D341Med (cell line): ENCODE data around the gene EXOC4.

Experiments used
- DNase-seq: peaks from one replicate; pipeline ENCODE4 v3.0.0; 2012; ENCODE audit warnings: low spot score

Gene EXOC4

DNA sequence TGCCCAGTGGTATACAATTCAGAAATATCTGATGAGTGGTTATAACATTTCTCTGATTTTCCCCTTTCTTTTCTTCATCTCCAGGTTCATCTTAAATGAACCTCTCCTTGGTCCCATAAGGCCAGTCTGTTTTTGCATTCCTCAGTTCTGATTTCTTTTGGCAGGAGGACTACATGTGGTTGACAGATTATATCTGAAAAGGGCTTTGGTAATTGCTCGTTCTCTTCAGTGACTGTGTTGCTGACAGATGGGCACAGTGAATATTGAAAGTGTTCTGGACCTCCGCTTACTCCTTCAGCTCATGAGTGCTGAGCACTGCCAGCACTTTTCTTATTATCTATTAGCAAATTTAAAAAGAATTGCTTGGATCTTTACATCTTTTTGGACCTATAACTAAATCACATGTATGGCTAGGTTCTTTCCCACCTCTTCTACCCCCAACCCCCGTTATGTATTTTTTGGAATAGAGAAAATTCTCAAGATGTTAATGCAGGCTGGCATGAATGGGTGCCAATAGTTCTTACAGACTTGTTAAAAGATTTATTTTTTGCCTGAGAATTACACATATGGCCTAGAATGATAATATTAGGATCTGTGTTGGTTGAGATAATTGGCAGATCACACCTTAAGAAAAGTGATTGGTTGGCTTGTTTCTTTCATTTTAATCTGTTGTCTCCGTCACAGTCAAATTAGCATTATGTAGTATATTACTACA lies 323.0 kb downstream of the EXOC4 start:
- DNase-seq = peak; percentile 30

DNA sequence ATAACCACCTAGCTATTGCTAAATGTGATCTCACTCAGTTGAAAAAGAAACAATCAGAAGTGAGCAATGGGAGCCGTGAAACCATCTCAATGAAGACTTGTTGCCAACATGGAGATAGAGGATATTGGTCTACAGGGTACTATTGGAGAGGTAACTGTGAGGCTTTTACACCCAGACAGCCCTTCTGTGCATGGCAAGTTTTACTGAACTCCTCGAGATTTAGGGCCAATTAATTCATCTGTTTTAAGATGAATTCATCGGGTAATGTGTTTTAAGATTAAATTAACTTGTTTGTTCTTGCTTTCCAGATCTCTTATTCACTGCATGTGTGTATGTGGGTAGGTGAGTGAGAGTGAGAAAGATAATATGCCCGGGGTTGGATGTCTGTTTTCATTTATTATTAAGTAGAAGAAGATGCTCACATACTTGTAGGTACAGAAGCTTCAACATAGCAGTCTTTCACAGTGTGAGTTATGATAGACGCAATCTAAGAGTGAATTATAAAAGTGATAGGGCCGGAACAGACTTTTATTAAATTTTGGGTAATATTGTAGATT lies 323.8 kb downstream of the EXOC4 start:
- DNase-seq = no peak

DNA sequence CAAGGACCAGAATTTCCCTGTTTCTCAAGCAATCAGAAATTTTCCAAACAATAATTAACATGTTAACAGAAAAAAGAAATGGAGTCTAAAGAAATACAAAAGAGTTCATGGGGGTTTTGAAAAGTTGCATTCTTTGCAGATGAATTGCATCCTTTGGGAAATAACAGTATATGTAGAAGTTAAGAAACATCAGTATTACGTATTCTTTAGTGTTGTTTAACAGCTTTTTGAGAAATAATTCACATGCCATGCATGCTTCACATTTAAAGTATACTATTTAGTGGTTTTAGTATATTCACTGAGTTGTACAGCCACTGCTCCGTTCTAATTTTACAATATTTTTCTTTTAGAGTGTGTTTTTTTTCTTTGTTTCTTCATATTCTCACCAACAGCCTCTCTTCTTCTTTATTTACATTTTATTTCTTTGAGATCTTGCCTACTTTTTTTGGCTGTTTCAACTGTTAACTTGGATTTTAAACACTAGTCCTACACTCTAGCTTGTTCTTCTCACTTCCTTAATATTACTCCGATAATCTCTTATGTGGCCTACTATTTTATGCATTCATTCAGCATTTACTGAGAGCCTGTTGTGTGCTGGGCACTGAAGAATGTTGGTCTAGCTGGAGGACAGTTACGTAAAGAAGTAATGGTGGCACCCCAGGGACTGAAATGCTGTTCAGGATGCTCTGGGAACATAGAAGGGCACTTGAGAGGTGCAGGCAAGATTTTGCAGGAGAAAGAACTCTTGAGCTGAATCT lies 330.1 kb downstream of the EXOC4 start:
- DNase-seq = no peak

DNA sequence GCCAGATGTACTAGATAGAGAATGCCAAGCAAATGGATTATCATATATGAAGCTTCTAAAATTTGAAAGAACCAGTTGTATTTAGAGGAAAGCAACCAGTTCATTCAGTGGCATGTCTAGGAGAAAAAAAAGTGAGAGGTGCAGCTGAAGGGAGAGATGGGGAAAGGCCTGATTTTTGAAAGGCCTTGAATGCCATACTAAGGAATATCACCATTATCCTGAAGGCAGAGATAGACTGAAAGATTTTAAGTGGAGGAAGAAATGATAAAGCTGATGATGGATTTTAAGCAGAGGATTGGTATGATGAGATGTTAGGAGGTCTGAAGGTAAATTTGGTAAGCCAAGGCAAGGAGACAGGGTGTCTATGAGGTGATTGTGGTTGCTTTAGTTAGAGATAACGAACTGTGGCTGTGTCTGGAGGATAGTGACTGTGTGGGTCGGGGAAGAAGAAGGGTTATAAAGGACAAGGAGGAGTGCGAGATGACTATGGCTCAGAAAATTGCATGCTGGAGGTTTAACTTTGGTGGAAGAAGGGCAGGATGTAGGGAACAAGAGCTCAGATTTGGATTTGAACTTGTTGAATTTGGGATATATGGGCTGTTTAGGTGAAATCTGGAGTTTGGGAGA lies 330.8 kb downstream of the EXOC4 start:
- DNase-seq = no peak

DNA sequence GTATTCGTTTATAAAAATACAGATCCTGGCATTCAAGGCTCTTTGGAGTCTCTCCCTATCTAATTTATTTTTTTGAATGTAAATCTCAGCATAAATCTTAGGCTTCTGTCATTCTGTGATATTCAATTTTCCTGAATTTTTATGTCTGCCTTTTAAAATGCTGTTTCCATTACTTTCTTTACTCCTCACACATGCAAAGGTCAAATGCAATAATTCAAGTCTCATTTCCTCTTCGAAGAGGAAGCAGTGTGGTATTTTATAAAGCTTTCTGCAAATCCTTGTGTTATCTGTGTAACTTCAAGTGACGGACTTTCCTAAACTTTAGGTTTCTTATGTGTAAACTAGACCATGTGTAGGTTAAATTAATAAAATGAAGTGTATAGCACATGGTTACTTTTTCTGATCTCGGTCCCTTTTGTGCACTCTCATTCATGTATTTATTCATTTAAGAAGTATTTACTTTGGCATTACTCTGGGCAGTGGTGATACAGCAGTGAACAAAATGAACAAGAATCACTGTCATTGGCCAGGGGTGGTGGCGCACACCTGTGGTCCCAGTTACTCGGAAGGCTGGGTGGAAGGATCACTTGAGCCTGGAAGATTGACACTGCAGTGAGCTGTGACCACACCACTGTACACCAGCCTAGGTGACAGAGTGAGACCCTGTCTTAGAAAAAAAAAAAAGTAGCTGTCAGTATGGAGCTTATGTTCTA lies 332.2 kb downstream of the EXOC4 start:
- no peak for DNase-seq

DNA sequence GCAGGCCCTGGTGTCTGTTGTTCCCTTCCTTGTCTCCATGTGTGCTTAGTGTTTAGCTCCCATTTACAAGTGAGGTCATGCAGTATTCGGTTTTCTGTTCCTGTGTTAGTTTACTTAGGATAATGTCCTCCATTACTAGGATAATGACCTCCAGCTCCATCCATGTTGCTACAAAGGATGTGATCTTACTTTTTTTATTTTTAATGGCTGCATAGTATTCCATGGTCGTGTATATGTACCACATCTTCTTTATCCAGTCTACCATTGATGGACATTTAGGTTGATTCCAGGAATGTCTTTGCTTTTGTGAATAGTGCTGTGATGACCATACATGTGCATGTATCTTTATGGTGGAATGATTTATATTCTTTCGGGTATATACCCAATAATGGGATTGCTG lies 333.4 kb downstream of the EXOC4 start:
- no peak for DNase-seq

DNA sequence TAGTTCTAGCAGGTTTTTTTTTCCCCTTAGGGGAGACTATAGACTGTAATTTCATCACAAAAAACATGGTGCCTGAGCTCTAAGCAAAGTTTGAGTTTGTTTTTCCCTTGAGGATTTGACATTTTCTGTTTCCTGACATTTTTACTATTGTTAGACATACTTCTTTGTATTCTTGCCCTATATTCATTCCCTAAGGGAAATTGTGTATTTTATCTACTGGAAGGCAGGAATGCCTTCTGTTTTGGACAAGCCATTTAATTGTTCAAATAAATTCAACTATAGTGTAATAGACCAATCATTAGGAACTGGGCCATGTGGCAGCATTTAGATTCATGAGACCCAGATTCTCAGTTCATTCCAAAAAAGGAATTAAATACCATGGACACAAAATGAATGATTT lies 335.0 kb downstream of the EXOC4 start:
- DNase-seq = no peak

DNA sequence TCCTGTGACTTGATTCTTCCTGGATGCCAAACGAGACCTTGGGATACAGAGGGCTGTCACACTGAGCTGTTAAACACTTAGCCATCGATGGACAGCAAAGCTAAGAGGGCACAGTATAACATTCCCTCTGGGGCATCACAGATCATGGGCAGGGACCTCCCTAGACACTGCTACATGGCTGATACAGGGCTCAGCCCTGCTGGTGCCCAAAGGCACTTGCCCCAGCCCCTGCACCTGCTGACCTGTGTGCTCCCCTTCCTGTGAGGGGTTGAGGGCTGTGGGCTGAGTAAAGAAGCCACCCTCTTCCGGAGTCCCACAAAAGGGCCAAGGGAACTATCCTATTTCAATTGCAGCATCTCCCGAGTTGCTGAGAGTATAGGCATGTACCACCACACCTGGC lies 337.9 kb downstream of the EXOC4 start:
- DNase-seq = no peak

DNA sequence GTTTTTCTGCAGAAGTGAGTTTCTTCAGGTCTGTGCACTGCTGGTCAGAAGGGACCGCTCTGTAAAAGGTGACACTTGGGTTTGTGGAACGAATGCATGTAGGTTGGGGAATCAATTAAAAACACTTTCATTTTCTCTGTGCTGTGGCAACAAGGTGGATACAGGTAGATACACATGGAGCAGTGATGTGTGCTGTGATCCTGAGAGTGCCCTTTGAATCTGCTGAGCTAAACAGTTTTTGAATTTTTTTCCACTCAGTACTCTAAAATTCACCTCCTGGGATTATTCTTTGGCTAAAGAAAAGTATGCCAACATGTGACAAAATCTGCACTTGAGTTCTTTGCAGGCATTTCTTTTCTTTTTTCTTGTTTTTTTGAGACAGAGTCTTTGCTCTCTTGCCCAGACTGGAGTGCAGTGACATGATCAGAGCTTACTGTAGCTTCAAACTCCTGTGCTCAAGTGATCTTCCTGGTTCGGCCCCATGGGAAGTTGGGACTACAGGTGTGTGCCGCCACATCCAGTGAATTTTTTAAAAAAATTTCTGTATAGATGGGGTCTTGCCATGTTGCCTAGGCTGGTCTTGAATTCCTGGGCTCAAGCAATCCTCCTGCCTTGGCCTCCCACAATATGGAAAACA lies 338.9 kb downstream of the EXOC4 start:
- no peak for DNase-seq

DNA sequence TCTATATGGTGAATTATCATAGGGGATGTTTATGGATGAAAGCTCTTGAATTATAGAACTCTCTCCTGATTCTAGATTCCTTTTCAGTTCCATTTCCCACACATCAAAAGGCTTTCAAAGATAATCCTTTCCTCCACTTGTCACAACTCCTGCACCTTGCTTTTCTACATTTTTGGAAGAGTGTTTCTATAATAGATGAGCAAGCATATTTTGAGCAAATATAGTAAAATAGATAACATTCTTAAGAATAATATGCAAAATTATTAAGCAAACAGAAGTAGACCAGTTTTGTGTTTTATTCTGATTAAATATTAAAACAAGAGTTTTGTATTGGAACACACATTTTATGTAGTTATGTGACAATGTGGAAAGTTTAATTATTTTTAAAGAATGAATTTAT lies 340.7 kb downstream of the EXOC4 start:
- no peak for DNase-seq

DNA sequence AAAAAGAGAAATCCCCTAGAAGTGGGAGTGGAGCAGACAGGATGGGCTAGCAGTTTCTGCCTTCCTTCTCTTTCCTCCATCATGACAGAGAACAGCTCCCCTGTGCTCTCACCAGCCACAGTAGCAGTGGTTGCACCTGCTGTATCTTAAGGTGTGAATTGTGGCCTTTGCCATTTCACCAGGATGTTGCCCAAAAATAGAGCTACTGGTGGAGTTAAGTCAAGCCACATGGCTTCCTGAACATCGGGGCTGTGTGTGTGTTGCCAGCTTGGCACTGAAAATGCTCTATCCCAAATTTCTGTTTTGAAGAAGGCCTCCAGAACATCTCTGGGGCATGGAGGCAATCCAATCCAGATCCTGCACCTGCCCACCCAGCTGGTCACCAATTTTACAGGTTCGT lies 348.7 kb downstream of the EXOC4 start:
- DNase-seq = no peak

DNA sequence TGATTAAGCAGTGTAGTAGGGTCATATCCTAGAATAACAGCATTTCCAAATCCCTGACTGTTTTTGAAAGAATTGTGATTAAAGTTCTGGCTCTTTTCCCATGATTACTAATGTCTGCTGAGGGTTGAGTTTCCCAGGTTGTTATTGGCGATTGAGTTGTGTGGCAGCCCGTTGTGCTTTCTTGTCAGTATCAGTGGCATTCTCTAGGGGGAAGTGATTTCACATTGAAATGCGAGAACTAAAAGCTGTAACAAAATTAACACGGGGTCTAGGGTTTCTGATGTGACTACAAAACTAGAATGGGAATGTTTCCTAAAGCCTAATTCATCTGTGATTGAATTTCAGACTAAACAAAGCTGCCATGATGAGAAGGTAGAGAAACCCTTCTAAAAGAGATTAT lies 349.4 kb downstream of the EXOC4 start:
- no peak for DNase-seq

DNA sequence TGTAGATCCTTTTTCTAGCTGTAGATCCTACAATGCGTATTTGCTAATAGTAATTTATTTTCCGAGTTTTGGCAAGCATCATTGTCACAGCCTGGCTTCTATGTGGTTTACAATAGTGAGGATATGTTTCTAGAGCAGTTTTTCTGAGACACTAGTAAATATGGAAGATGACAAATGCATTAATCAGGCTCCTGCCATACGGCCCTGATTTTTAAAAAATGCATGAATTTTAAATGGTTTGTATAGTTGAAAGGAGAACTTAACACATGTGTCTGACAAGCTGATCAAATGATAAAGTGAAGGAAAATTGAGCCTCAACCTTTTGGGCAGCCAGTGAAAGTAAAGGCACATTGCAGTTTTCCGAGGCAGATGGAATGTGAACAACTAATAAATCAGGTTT lies 354.1 kb downstream of the EXOC4 start:
- DNase-seq = no peak

DNA sequence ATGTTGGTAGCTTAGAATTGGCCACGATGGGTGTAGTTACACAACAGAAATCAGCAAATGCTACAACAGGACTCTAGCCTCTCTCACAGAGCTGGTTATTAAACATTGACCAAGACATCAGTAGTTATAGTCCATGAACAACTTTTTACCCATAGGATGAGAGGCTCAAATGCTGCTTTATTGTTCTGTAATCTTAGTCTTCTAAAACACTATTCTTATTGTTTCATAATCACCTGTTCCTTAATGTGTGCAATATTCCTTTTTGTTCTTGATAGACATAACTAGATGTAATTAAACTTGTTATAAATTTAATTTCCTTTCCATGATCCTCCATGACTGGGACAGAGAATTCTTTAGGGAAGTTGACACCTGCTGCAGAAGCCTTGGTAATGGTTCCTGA lies 356.9 kb downstream of the EXOC4 start:
- no peak for DNase-seq

DNA sequence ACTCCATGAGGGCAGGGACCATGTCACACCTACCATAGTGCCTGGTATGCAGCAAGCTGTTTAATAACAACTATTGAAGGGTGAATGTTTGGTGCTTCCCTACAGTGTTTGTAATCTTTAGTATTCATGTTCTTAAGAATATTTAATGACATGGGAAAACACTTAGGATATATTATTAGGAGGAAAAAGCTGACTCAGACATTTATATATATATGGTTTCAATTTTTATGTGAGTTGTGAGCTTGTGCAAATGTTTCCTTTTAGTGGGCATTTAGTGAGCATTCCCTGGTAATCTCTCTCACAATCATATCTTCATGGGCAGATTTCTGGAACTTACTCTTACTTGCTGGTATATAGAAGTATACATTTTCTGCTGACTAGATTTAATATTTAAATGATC lies 359.1 kb downstream of the EXOC4 start:
- no peak for DNase-seq

DNA sequence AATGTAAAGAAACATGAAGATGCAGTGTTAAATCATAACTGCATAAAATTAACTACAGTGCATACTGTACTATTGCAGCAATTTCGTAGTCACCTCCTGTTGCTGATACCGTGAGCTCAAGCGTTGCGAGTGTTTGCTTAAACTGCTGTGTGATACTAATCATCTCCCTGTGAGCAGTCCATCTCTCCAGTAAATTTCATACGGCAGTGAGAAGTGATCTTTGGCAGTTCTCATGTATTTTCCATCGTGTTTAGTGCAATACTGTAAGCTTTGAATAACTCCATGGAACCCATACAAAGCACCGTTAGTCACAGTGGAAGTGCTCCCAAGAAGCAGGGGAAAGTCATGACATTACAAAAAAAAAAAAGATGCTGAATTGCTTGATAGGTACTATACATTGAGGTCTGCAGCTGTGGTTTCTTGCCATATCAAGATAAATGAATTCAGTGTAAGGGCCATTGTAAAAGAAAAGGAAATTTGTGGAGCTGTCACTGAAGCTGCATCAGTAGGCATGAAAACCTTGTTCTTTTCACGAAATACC lies 360.4 kb downstream of the EXOC4 start:
- DNase-seq = no peak

DNA sequence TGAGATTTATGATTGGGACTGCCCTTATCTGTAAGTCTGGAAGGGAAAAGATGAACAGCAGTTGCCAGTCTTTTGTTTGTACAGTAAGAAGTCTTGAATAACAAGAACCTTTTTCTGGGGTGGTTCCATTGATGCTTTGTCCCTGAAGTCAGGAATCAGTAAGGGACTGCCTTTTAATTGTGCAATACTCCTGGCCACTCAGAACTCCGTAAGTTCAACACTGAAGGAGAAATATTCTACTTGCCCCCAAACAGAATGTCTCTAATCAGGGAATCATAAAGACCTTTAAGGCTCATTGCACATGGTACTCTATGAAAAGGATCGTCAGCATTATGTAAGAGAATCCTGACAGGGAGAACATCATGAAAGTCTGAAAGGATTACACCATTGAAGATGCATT lies 361.4 kb downstream of the EXOC4 start:
- DNase-seq = no peak

DNA sequence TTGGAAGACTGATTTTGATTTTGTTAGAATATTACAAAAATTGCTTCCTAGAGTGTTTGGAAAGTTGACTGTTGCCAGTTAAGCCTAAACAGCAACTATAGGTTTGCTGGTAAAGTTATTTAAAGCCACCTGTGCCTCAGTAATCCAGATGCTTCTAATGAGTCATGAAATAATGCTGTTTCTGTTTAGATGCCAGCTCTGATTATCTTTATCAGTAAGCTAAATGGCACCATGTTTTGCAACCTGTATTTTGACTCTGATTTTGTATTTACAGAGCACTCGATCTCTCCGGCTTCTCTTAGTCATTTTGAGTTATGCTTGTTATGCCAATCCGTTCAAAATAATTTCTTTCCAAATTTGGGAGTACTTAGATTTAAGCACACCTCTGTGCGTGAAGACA lies 366.1 kb downstream of the EXOC4 start:
- DNase-seq = no peak

DNA sequence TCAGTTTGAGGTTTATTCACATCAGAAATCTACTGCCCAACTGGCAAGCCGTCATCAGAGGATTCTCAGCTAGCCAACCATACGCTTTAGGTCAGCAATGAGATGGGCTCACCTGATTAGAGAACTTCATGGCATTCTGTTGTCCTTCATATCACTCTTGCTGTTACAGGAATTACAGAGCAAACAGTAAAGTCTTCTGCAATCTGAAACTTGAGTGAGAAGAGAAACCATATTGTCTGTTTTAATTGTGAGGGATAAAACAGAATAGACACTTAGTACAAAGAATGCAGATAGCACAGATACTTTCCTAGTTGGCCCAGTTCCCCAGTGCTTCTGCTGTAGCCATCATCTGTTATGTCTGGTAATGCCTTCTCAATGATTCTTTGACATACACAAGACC lies 366.6 kb downstream of the EXOC4 start:
- DNase-seq = no peak

DNA sequence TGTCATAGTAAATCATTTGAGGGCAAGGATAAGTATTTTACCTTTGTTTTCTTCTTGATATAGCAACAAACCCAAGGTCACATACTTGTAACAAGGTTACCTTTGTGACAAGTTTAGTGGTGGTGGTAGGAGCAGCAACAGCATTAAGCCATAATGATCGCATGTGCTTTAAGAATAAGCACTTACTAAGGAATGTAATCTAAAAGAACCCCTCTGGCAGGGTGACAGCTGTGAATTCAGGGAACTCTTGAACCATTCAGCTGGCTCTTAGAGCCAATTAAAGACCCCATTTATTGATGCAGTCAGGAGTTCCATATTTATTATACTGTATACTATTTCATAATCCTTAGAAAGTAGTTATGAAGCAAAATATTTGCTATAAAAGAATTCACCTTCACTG lies 370.8 kb downstream of the EXOC4 start:
- DNase-seq = no peak

DNA sequence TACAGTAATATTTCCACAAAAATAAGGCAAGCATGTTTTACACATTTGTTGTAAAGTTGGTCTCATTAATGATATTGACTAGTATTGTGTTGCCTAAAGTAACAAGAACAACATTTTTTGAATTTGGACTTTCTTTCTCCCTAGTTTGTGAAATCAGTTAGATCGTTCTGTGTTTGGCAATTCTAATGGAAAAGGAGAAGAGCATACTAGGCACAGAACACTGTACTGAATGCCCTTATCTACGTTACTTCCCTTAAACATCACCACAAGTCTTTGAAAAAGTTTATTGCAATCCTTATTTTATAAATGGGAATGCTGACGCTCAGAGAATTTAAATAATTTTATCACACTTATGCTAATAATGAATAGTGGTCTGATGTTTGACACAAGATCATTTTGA lies 372.2 kb downstream of the EXOC4 start:
- no peak for DNase-seq

DNA sequence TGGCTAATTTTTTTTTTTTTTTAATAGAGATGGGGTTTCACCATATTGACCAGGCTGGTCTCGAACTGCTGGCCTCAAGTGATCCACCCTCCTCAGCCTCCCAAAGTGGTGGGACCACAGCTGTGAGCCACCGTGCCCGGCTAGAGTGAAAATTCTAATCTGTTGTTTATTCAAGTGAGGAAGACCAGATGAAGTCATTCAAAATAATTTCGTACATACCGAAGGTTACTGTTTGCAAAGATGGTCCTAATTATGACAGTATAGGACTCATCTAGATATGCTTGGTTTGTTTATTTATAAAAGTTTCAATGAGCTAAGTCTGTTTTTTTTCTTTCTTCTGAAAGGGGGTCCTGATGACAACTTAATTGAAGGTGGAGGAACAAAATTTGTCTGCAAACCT lies 376.8 kb downstream of the EXOC4 start:
- no peak for DNase-seq
